HepG2 (cell line): ENCODE data around the gene COX7A2L. TPM values are rescaled to one million over a fixed set of nuclear protein-coding genes. Genes with fewer than 3 reads are reported as not detected.
A peak's percentile ranks its signal among the peaks of the same experiment; 100 is the strongest.

ENCODE experiments used
- AHR ChIP-seq: IDR thresholded peaks from 2 replicates; pipeline ENCODE4 v1.6.1; 2018; ENCODE audit warnings: missing genetic modification reagents, missing compliant biosample characterization
- FOXP1 ChIP-seq, 2 experiments: fragments of 450-650 bp in 1 of 2; IDR thresholded peaks; 2 replicates each; pipeline ENCODE4 v1.6.1; 2017 to 2018; ENCODE audit warnings: antibody characterized with exemption in 1 of 2
- HDAC2 ChIP-seq: sonication (generic); formaldehyde crosslinking; IDR thresholded peaks from 2 replicates; pipeline ENCODE4 v1.4.0; 2020; ENCODE audit warnings: missing genetic modification reagents
- HNRNPLL ChIP-seq: fragments of 200-400 bp; formaldehyde crosslinking; IDR thresholded peaks from 2 replicates; pipeline ENCODE4 v1.6.1; 2017; ENCODE audit warnings: mild to moderate bottlenecking, low read depth, low read length; ENCODE audit not compliant: poor library complexity, severe bottlenecking
- KDM6A ChIP-seq: IDR thresholded peaks from 2 replicates; pipeline ENCODE4 v1.6.1; 2016; ENCODE audit warnings: low read depth
- NFAT5 ChIP-seq: sonication (generic); formaldehyde crosslinking; IDR thresholded peaks from 2 replicates; pipeline ENCODE4 v1.4.0; 2020; ENCODE audit warnings: missing genetic modification reagents
- RAD51 ChIP-seq: fragments of 450-650 bp; IDR thresholded peaks from 2 replicates; pipeline ENCODE4 v1.6.1; 2016; ENCODE audit warnings: borderline replicate concordance
- THAP11 ChIP-seq: IDR thresholded peaks from 2 replicates; pipeline ENCODE4 v1.6.1; 2016; ENCODE audit warnings: missing biosample characterization, missing genetic modification reagents
- ZKSCAN1 ChIP-seq: fragments of 150-350 bp; IDR thresholded peaks from 2 replicates; pipeline ENCODE4 v1.6.1; 2014; ENCODE audit warnings: low read length
- ZNF160 ChIP-seq: sonication (generic); formaldehyde crosslinking; IDR thresholded peaks from 2 replicates; pipeline ENCODE4 v1.8.0; 2022; ENCODE audit warnings: mild to moderate bottlenecking, inconsistent platforms, missing genetic modification reagents
- ZNF318 ChIP-seq: sonication (generic); formaldehyde crosslinking; IDR thresholded peaks from 2 replicates; pipeline ENCODE4 v1.4.0; 2020; ENCODE audit warnings: mild to moderate bottlenecking, missing genetic modification reagents
- ZNF326 ChIP-seq: sonication (generic); formaldehyde crosslinking; IDR thresholded peaks from 2 replicates; pipeline ENCODE4 v1.4.0; 2020; ENCODE audit warnings: missing genetic modification reagents, borderline replicate concordance
- ZNF562 ChIP-seq: sonication (generic); formaldehyde crosslinking; IDR thresholded peaks from 2 replicates; pipeline ENCODE4 v1.8.0; 2022; ENCODE audit warnings: missing genetic modification reagents, borderline replicate concordance
- ZNF570 ChIP-seq: sonication (generic); formaldehyde crosslinking; IDR thresholded peaks from 2 replicates; pipeline ENCODE4 v1.4.0; 2020; ENCODE audit warnings: mild to moderate bottlenecking, missing genetic modification reagents, borderline replicate concordance
- ZNF615 ChIP-seq: sonication (generic); formaldehyde crosslinking; IDR thresholded peaks from 2 replicates; pipeline ENCODE4 v1.5.0; 2020; ENCODE audit warnings: mild to moderate bottlenecking, missing genetic modification reagents, borderline replicate concordance
- polyA plus RNA-seq, 8 experiments: library from polyadenylated mRNA; depleted of rRNA in 3 of 8; stranded (reverse) in 7 of 8; unstranded in 1 of 8; fragments of >200 nt; fragmentation: Illumina TruSeq in 4 of 8; extraction: Trizol in 4 of 8; gene quantifications; 2 replicates each; pipeline versions ENCODE4 v1.2.1 to v1.2.3, GENCODE V29; 2011 to 2016; ENCODE audit warnings: low read depth in 4 of 8, missing spikeins in 1 of 8, mixed read lengths in 1 of 8; ENCODE audit not compliant: insufficient read depth in 1 of 8
- total RNA-seq, 5 experiments: library from RNA; depleted of rRNA; stranded (reverse); fragments of >200 nt; fragmentation: Illumina TruSeq; extraction: Trizol; gene quantifications; 2 replicates each; pipeline ENCODE4 v1.2.3, GENCODE V29; 2016; ENCODE audit warnings: low read depth in 1 of 5

Gene COX7A2L
- total and polyA plus RNA-seq, 2 of the 13 experiments (the other 11 are each of a cell fraction or from before 2014, with no cell fraction given), result 155 to 201 TPM

- TF ChIP-seq ZNF318 (CRISPR knock-in tag) (0 out of 2 replicates have a peak, but pooled peaks have one; percentile 63), ZNF562 (no peak), HNRNPLL (peak; percentile 26), FOXP1 (IDR thresholded peaks at IDR 0.05) (no peak), FOXP1 (CRISPR knock-in tag; IDR thresholded peaks at IDR 0.05) (no peak), KDM6A (CRISPR knock-in tag) (no peak), ZKSCAN1 (no peak), THAP11 (CRISPR knock-in tag) (no peak), NFAT5 (CRISPR knock-in tag) (no peak), ZNF570 (CRISPR knock-in tag) (no peak), RAD51 (no peak), AHR (no peak), HDAC2 (CRISPR knock-in tag) (no peak), ZNF160 (CRISPR knock-in tag) (0 out of 2 replicates have a peak, but pooled peaks have one; percentile 36), ZNF615 (CRISPR knock-in tag) (no peak), ZNF326 (CRISPR knock-in tag) (no peak)
Observed at GRCh38 chr2:42337846-42338566, 23.0 kb downstream of the COX7A2L start (continued).
